GM18499 (cell line): ENCODE results near the gene GJA9.
"Not testable (repeated sequence)": the region's sequence is repeated elsewhere in the genome, so short reads cannot be mapped to it uniquely, and the experiment has no call there.

Experiments used
- ATAC-seq: cut with Tn5 transposase; IDR thresholded peaks from one replicate; pipeline ENCODE4 v1.9.1; 2021; ENCODE audit warnings: moderate number of reproducible peaks; ENCODE audit not compliant: insufficient read depth, unreplicated experiment

The GJA9 gene

GRCh38 chr1:38881487-38881886 is at the start of gene GJA9:
Gene GJA9, minus strand, starts transcription at chr1:38881587. Its CDS starts 5,489 bp downstream, at chr1:38876098.
- no peak for ATAC-seq

- ATAC-seq, result no peak
These were observed 48.1 kb upstream of the GJA9 start for GRCh38 chr1:38929476-38929875.

DNA sequence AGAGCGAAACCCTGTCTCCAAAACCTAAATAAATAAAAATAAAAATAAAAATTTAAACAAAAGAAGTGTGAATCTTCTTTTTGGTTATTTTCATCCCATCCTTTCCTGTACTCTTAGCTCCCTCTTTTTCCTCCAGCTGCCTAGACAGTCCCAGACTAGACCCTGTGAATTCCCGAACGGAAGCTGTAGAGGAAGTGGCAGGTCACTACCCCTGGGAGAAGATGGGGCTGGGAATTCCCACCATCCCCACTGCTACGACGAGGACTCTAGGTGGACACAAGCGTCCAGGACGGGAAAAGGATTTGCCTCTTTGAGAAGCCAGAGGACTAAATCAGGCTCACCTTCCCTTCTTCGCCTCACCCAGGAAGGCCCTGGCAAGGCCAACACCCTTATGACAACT is 47.7 kb upstream of the GJA9 start:
- no peak for ATAC-seq

GRCh38 chr1:38926091-38926490 is 44.7 kb upstream of the GJA9 start:
- no peak for ATAC-seq

GRCh38 chr1:38925391-38925790 is 44.0 kb upstream of the GJA9 start:
- ATAC-seq, result no peak

- ATAC-seq, result no peak
These were observed 42.2 kb upstream of the GJA9 start for GRCh38 chr1:38923607-38924006.

DNA sequence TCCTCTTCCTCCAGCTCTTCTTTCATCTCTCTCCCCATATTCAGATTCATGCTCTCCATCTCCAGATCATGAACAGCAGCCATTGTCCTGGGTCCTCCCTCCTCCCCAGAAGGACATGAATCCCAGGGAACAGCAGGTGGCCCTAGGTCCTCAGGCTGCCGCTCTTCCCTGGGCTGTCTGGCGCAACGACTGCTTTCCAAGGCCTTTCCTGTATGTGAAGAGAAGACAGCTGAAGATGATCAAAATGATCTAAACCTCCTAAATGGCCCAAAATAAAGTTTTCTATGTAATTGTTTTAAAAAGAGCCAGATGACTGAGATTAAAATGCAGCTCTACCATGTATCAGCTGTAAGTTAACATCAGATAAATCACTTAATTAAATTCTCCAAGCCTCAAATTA is 37.7 kb upstream of the GJA9 start:
- ATAC-seq, result no peak

- no peak for ATAC-seq
These were observed 37.2 kb upstream of the GJA9 start for GRCh38 chr1:38918568-38918967.

- ATAC-seq, result no peak
These were observed 36.4 kb upstream of the GJA9 start for GRCh38 chr1:38917772-38918171.

- ATAC-seq, result no peak
These were observed 36.0 kb upstream of the GJA9 start for GRCh38 chr1:38917337-38917736.

- no peak for ATAC-seq
These were observed 34.1 kb upstream of the GJA9 start for GRCh38 chr1:38915352-38915948.

DNA sequence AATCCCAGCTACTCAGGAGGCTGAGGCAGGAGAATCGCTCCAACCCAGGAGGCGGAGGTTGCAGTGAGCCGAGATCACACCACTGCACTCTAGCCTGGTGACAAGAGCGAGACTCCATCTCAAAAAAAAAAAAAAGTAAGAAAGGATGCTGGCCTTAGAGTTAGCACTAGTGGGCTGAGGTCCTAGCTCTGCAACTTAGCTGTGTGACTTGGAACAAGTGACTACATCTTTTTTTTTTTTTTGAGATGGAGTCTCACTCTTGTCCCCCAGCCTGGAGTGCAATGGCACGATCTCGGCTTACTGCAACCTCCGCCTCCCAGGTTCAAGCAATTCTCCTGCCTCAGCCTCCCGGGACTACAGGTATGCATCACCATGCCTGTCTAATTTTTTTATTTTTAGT is 33.5 kb upstream of the GJA9 start:
- ATAC-seq, result not testable (repeated sequence)

GRCh38 chr1:38908821-38909220 is 27.4 kb upstream of the GJA9 start:
- no peak for ATAC-seq

- no peak for ATAC-seq
These were observed 24.6 kb upstream of the GJA9 start for GRCh38 chr1:38905985-38906384.

- no peak for ATAC-seq
These were observed 18.2 kb upstream of the GJA9 start for GRCh38 chr1:38899560-38899959.

GRCh38 chr1:38898653-38899230 is 17.4 kb upstream of the GJA9 start:
- ATAC-seq, result no peak

GRCh38 chr1:38896169-38896568 is 14.8 kb upstream of the GJA9 start:
- ATAC-seq, result no peak

- no peak for ATAC-seq
These were observed 11.6 kb upstream of the GJA9 start for GRCh38 chr1:38892976-38893375.

GRCh38 chr1:38891753-38892152 is 10.4 kb upstream of the GJA9 start:
- ATAC-seq, result no peak

DNA sequence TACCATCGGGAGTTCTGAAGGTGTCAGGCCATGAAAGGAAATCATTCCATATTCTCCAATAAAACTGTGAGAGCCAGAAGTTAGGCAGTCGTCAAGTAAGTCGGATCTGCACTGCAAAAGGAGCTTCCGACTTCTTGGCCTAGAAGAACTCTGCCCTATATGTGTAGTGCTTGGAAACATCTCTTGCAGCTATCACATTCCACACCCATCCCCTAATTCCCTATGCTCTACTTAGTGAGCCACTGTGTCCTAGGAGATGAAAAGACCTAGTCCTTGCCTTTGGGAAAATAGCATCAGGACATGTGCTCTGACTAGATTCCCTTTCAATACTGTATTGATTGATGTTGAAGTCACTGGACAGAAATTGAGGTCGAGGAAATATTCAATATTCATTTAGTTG is 8.2 kb upstream of the GJA9 start:
- ATAC-seq, result no peak

DNA sequence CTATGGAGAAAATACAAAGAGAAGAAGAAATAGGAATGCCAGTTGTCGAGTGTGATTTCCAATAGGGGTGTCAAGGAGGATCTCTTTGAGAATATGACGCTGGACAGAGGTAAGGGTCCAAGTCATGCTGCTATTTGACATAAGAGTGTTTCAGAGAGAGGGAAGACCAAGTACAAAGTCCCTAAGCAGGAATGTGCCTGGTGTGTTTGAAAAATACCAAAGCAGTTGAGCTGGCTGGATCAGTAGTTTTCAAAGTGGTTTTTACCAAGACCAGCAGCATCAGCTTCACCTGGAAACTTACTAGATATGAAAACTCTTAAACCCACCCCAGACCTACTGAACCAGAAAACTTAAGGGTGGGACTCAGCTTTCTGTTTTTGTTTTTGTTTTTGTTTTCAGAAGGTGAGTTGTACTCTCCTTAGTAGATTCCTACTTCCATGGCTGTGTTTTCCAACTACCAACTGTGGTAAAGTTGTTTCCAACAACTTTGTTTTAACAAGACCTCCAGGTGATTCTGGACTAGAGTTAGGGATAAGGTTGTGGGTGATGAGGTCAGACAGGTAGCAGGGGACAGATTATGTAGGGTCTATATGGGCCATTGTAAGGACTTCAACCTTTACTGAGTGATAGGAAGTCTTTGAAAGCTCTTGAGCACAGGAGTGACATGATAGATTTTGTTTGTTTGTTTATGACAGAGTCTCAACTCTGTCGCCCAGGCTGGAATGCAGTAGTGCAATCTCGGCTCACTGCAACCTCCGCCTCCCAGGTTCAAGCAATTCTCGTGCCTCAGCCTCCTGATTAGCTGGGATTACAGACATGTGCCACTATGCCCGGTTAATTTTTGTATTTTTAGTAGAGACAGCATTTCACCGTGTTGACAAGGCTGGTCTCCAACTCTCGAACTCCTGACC is 7.3 kb upstream of the GJA9 start:
- ATAC-seq, result no peak
